H1 (cell line): ENCODE measurements around the gene ADGRV1. TPM values are rescaled to one million over a fixed set of nuclear protein-coding genes. Genes with fewer than 3 reads are reported as not detected.

Experiments
- CTCF ChIA-PET: fragments of 300-600 bp; sonication (Branson Sonifier 250); formaldehyde crosslinking; loops from one replicate; lab custom pipeline; 2021; ENCODE audit not compliant: partially characterized antibody; lab: Charles Lee
- POLR2A ChIA-PET: fragments of 300-600 bp; sonication (Branson Sonifier 250); formaldehyde crosslinking; loops from one replicate; lab custom pipeline; 2021; ENCODE audit warnings: inconsistent platforms; ENCODE audit not compliant: partially characterized antibody; lab: Charles Lee
- DNase-seq, 2 experiments: peaks; one replicate each; pipeline versions ENCODE4 v3.0.0 to v3.0.0-alpha.2; 2010 to 2022; ENCODE audit warnings: low spot score in 2 of 2, low read depth in 1 of 2, mixed read lengths in 1 of 2
- FAIRE-seq: peaks from 2 replicates; lab custom pipeline; 2011; peaks lifted over from hg19 to GRCh38; lab: Jason Lieb, UNC
- H2AFZ ChIP-seq: 2 replicates; pipeline ENCODE4 v1.8.1; 2012; ENCODE audit warnings: low read length, inconsistent platforms
- H2AK5ac ChIP-seq: 2 replicates; pipeline ENCODE4 v1.6.1; 2013; ENCODE audit warnings: low read depth, low read length
- H2BK120ac ChIP-seq: replicated peaks from 2 replicates; pipeline ENCODE3; 2013; ENCODE audit warnings: low read depth, low read length, inconsistent platforms
- H2BK12ac ChIP-seq: 2 replicates; pipeline ENCODE4 v1.6.1; 2013; ENCODE audit warnings: low read depth, low read length
- H2BK15ac ChIP-seq: 2 replicates; pipeline ENCODE4 v1.6.1; 2013; ENCODE audit warnings: low read length
- H2BK20ac ChIP-seq: 2 replicates; pipeline ENCODE4 v1.6.1; 2013; ENCODE audit warnings: low read length
- H2BK5ac ChIP-seq: 2 replicates; pipeline ENCODE4 v1.6.1; 2013; ENCODE audit warnings: low read depth, low read length
- H3K14ac ChIP-seq: 2 replicates; pipeline ENCODE4 v1.6.1; 2013; ENCODE audit warnings: inconsistent platforms; ENCODE audit not compliant: insufficient read length
- H3K18ac ChIP-seq: 2 replicates; pipeline ENCODE4 v1.6.1; 2013; ENCODE audit warnings: low read length; ENCODE audit errors: extremely low read depth
- H3K23ac ChIP-seq: 2 replicates; pipeline ENCODE4 v1.6.1; 2013; ENCODE audit warnings: inconsistent platforms; ENCODE audit not compliant: insufficient read length
- H3K23me2 ChIP-seq: 2 replicates; pipeline ENCODE4 v1.6.1; 2013; ENCODE audit warnings: low read depth, low read length
- H3K27ac ChIP-seq: 2 replicates; pipeline ENCODE4 v1.6.1; 2011; ENCODE audit warnings: low read depth, low read length, inconsistent platforms
- H3K27me3 ChIP-seq, 4 experiments: replicated peaks in 1 of 4; 1 replicate in 1 of 4; 2 replicates in 3 of 4; pipeline versions ENCODE4 v1.6.1 to v1.8.1; 2011 to 2013; ENCODE audit warnings: low read length in 3 of 4, mild to moderate bottlenecking in 3 of 4, inconsistent platforms in 2 of 4, mixed read lengths in 2 of 4, moderate library complexity in 1 of 4; ENCODE audit not compliant: control insufficient read depth in 3 of 4, insufficient read depth in 3 of 4; ENCODE audit errors: extremely low read depth in 1 of 4
- H3K36me3 ChIP-seq, 4 experiments: 2 replicates each; pipeline versions ENCODE4 v1.6.1 to v1.8.1; 2011 to 2013; ENCODE audit warnings: mild to moderate bottlenecking in 4 of 4, low read length in 3 of 4, moderate library complexity in 2 of 4, control low read depth in 1 of 4, inconsistent platforms in 1 of 4; ENCODE audit not compliant: insufficient read depth in 4 of 4, control insufficient read depth in 2 of 4
- H3K4ac ChIP-seq: replicated peaks from 2 replicates; pipeline ENCODE3; 2013; ENCODE audit warnings: low read length, low read depth, mixed read lengths, inconsistent platforms; ENCODE audit not compliant: insufficient read length
- H3K4me1 ChIP-seq, 4 experiments: replicated peaks in 1 of 4; 1 replicate in 1 of 4; 2 replicates in 3 of 4; pipeline versions ENCODE4 v1.6.1 to v1.8.1; 2011 to 2013; ENCODE audit warnings: low read length in 3 of 4, inconsistent platforms in 2 of 4, mixed read lengths in 1 of 4; ENCODE audit not compliant: insufficient read depth in 4 of 4, control insufficient read depth in 3 of 4
- H3K4me2 ChIP-seq, 2 experiments: 2 replicates each; pipeline versions ENCODE4 v1.6.1 to v1.8.1; 2011 to 2013; ENCODE audit warnings: low read depth in 2 of 2, low read length in 2 of 2, control low read depth in 1 of 2, inconsistent platforms in 1 of 2, mild to moderate bottlenecking in 1 of 2; ENCODE audit not compliant: insufficient read depth in 1 of 2
- H3K4me3 ChIP-seq, 4 experiments: fragments of 200-600, 300-600 bp in 1 of 4; sonication (generic), shearing (Covaris generic), sonication (Bioruptor Twin) in 1 of 4; 2 replicates each; pipeline versions ENCODE4 v1.5.1 to v1.8.1; 2011 to 2016; ENCODE audit warnings: low read length in 4 of 4, low read depth in 3 of 4, control low read depth in 2 of 4, inconsistent platforms in 2 of 4, mild to moderate bottlenecking in 2 of 4, mixed read lengths in 1 of 4, moderate library complexity in 1 of 4; ENCODE audit not compliant: insufficient read depth in 2 of 4; ENCODE audit errors: extremely low read depth in 1 of 4
- H3K56ac ChIP-seq: replicated peaks from 2 replicates; pipeline ENCODE3; 2013; ENCODE audit warnings: low read depth, mild to moderate bottlenecking, mixed read lengths, low read length, inconsistent platforms; ENCODE audit not compliant: insufficient read length
- H3K79me1 ChIP-seq: 2 replicates; pipeline ENCODE4 v1.6.1; 2013; ENCODE audit warnings: low read depth, low read length, control low read depth
- H3K79me2 ChIP-seq, 2 experiments: 2 replicates each; pipeline versions ENCODE4 v1.6.1 to v1.8.1; 2012 to 2013; ENCODE audit warnings: low read length in 2 of 2, mild to moderate bottlenecking in 2 of 2, inconsistent platforms in 1 of 2; ENCODE audit not compliant: insufficient read depth in 2 of 2, control insufficient read depth in 1 of 2
- H3K9ac ChIP-seq, 4 experiments: replicated peaks in 1 of 4; 1 replicate in 1 of 4; 2 replicates in 3 of 4; pipeline versions ENCODE4 v1.6.1 to v1.8.1; 2011 to 2013; ENCODE audit warnings: low read depth in 3 of 4, low read length in 3 of 4, control low read depth in 2 of 4, mild to moderate bottlenecking in 2 of 4, moderate library complexity in 2 of 4, inconsistent platforms in 1 of 4; ENCODE audit errors: extremely low read depth in 1 of 4
- H3K9me3 ChIP-seq, 2 experiments: 2 replicates each; pipeline versions ENCODE4 v1.6.1 to v1.8.1; 2012 to 2013; ENCODE audit warnings: mild to moderate bottlenecking in 2 of 2, moderate library complexity in 2 of 2, control low read depth in 1 of 2, inconsistent platforms in 1 of 2, low read depth in 1 of 2, low read length in 1 of 2, mixed read lengths in 1 of 2; ENCODE audit not compliant: insufficient read depth in 2 of 2
- H4K20me1 ChIP-seq, 2 experiments: replicated peaks in 1 of 2; 2 replicates each; pipeline versions ENCODE3 to v1.8.1; 2011 to 2013; ENCODE audit warnings: inconsistent platforms in 2 of 2, low read length in 2 of 2, mild to moderate bottlenecking in 1 of 2; ENCODE audit not compliant: insufficient read depth in 2 of 2, control insufficient read depth in 1 of 2
- H4K5ac ChIP-seq: 2 replicates; pipeline ENCODE4 v1.6.1; 2013; ENCODE audit warnings: low read length, low read depth, mixed read lengths, inconsistent platforms; ENCODE audit not compliant: insufficient read length
- H4K8ac ChIP-seq: 2 replicates; pipeline ENCODE4 v1.8.0; 2013; ENCODE audit warnings: mild to moderate bottlenecking, moderate library complexity, low read length, inconsistent platforms; ENCODE audit not compliant: insufficient read depth; ENCODE audit errors: extremely low read depth
- H4K91ac ChIP-seq: replicated peaks from 2 replicates; pipeline ENCODE3; 2013; ENCODE audit warnings: low read length, mixed read lengths, inconsistent platforms; ENCODE audit not compliant: insufficient read length
- CREB1 ChIP-seq: IDR thresholded peaks from 2 replicates; pipeline ENCODE4 v1.6.1; 2012; ENCODE audit warnings: inconsistent platforms
- CTCF ChIP-seq, 3 experiments: IDR thresholded peaks; 1 replicate in 2 of 3; 2 replicates in 1 of 3; pipeline versions ENCODE4 v1.5.1 to v1.6.1; 2011; ENCODE audit warnings: low read length in 3 of 3, mild to moderate bottlenecking in 3 of 3, inconsistent platforms in 2 of 3, low read depth in 1 of 3, moderate library complexity in 1 of 3; ENCODE audit not compliant: insufficient read depth in 1 of 3; ENCODE audit errors: control extremely low read depth in 1 of 3
- POLR2A ChIP-seq, 2 experiments: IDR thresholded peaks; 1 replicate in 1 of 2; 2 replicates in 1 of 2; pipeline ENCODE4 v1.6.1; 2011; ENCODE audit warnings: low read depth in 2 of 2, low read length in 2 of 2, mild to moderate bottlenecking in 2 of 2; ENCODE audit errors: control extremely low read depth in 1 of 2
- SRF ChIP-seq: IDR thresholded peaks from 2 replicates; pipeline ENCODE4 v1.6.1; 2011; ENCODE audit warnings: mild to moderate bottlenecking, low read depth, low read length, moderate library complexity
- TAF1 ChIP-seq: IDR thresholded peaks from 2 replicates; pipeline ENCODE4 v1.6.1; 2011; ENCODE audit warnings: mild to moderate bottlenecking, low read depth, low read length
- TAF7 ChIP-seq: optimal IDR thresholded peaks from 2 replicates; pipeline ENCODE3; 2011; ENCODE audit warnings: low read depth, mild to moderate bottlenecking, inconsistent platforms, low read length, moderate library complexity, borderline replicate concordance
- WGBS, 2 experiments: shearing (Covaris generic) in 1 of 2; methylation state at CpG; one replicate each; pipeline versions ENCODE4 v1.1.6 to v1.1.7; 2013 to 2015; ENCODE audit warnings: low lambda C conversion rate in 2 of 2, mixed read lengths in 2 of 2, inconsistent platforms in 1 of 2, low coverage in 1 of 2, missing lambda C conversion rate in 1 of 2; ENCODE audit not compliant: insufficient replicate concordance in 2 of 2, insufficient coverage in 1 of 2, insufficient read length in 1 of 2; ENCODE audit errors: extremely low coverage in 1 of 2, missing lambda C conversion rate in 1 of 2; 5-methylcytosine and 5-hydroxymethylcytosine counted together
- polyA plus RNA-seq, 7 experiments: library from polyadenylated mRNA; depleted of rRNA in 3 of 7; stranded (reverse) in 5 of 7; unstranded in 2 of 7; fragments of >200 nt in 5 of 7; fragments of 200-250 nt in 2 of 7; gene quantifications; 1 replicate in 5 of 7; 2 replicates in 1 of 7; 4 replicates in 1 of 7; pipeline versions ENCODE4 v1.2.1 to v1.2.3, GENCODE V29; 2011 to 2013; ENCODE audit warnings: missing spikeins in 2 of 7, mixed read lengths in 2 of 7
- total RNA-seq: library from RNA; stranded (reverse); fragmentation: NEBNext Ultra II Directional; extraction: Animal tissue kit (Norgen Biotek cat#: 25700); gene quantifications from 2 replicates; pipeline ENCODE4 v1.2.1, GENCODE V29; 2021

Gene ADGRV1
- total and polyA plus RNA-seq, 2 of the 8 experiments (the other 6 are each of a cell fraction or from before 2014, with no cell fraction given) = 53.1 to 62.2 TPM

GRCh38 chr5:91177639-91178038, 619.0 kb downstream of the ADGRV1 start:
- Histone ChIP-seq H3K9ac (no peak overlapping the region), H4K20me1 (no peaks in the 10 kb centered on the region)
- CTCF ChIA-PET = interaction anchor here (0.7 to 1.5 kb wide), 6 partner anchors 13 to 258 kb away, joined by 3 to 5 read pairs (median 3); no protein-coding TSS in a partner anchor
- TF ChIP-seq TAF7 = no peak
- TF ChIP-seq CTCF (IDR thresholded peaks at IDR 0.05; ENCODE audit: control extremely low read depth in 1 of 3, insufficient read depth in 1 of 3, low read depth in 1 of 3, low read length in 3 of 3) = no peak
- no peak for TF ChIP-seq SRF
- TF ChIP-seq TAF1 = no peak
- TF ChIP-seq POLR2A (IDR thresholded peaks at IDR 0.05; ENCODE audit: control extremely low read depth in 1 of 2, low read depth in 2 of 2, low read length in 2 of 2) = no peak
- no peak for TF ChIP-seq CREB1
- TF ChIP-seq, all 59 proteins: peak for 0
- H3K4me3 ChIP-seq = no peak overlapping the region
- H3K56ac ChIP-seq = no peak overlapping the region
- no peak overlapping the region for H2BK20ac ChIP-seq
- no peaks in the 10 kb centered on the region for H3K36me3 ChIP-seq
- H4K91ac ChIP-seq = no peak overlapping the region
- H3K18ac ChIP-seq = no peak overlapping the region
- DNase-seq (no peak), FAIRE-seq (no peak)
- H3K4me2 ChIP-seq = no peak overlapping the region
- no peaks in the 10 kb centered on the region for H3K79me2 ChIP-seq
- no peak overlapping the region for H4K8ac ChIP-seq
- H2BK120ac ChIP-seq = no peak overlapping the region
- H3K9me3 ChIP-seq = no peaks in the 10 kb centered on the region
- H2BK5ac ChIP-seq = no peak overlapping the region
- H3K4ac ChIP-seq = no peak overlapping the region
- no peak overlapping the region for H3K27ac ChIP-seq
- H3K23ac ChIP-seq = no peak overlapping the region
- no peak overlapping the region for H2BK12ac ChIP-seq
- WGBS, 2 experiments = 84% methylated on average over 3 of the region's 3 CpGs; no CpG with 5 or more reads in 1 of the 2 experiments
- no peak overlapping the region for H2BK15ac ChIP-seq
- H3K27me3 ChIP-seq = no peaks in the 10 kb centered on the region
- no peak overlapping the region for H3K14ac ChIP-seq
- H2AK5ac ChIP-seq = no peak overlapping the region
- H3K23me2 ChIP-seq = no peaks in the 10 kb centered on the region
- no peaks in the 10 kb centered on the region for H3K79me1 ChIP-seq
- no peak overlapping the region for H4K5ac ChIP-seq
- peaks cover 0 to 3% (median 2%) of the 10 kb centered on the region in 4 experiments; a peak in 4 of 7 replicates for H3K4me1 ChIP-seq
- H2AFZ ChIP-seq = no peak overlapping the region
- POLR2A ChIA-PET = interaction anchor here (0.9 to 1.0 kb wide), 2 partner anchors 206 to 243 kb away, joined by 3 to 4 read pairs; partner anchors contain the start of gene ARRDC3
